Activated CD8-positive, alpha-beta memory T cell treated with anti-CD3 and anti-CD28 coated beads, Interleukin-2, amount 10 ng/mL, durations not matched to agents 7 days and 5 days (primary cell): Measurements from ENCODE around the gene ADSL. TPM values are rescaled to one million over a fixed set of nuclear protein-coding genes. Genes with fewer than 3 reads are reported as not detected.

Experiments used
- ATAC-seq: fragments of 150-1000 bp; cut with Tn5 transposase; one replicate; pipeline ENCODE4 v1.10.0; 2021; ENCODE audit warnings: moderate library complexity
- CTCF ChIA-PET: fragments of 350-600 bp; sonication (Branson Sonifier 250); formaldehyde crosslinking; loops from one replicate; lab custom pipeline; 2021; ENCODE audit warnings: antibody characterized with exemption; lab: Charles Lee
- DNase-seq: peaks from one replicate; pipeline ENCODE4 v3.0.0-alpha.2; 2020
- H3K27ac Mint-ChIP-seq: one replicate; pipeline ENCODE4 v1.8.0; 2021; ENCODE audit warnings: mild to moderate bottlenecking, mixed read lengths
- H3K27me3 Mint-ChIP-seq: one replicate; pipeline ENCODE4 v1.8.0; 2021; ENCODE audit warnings: mixed read lengths
- H3K36me3 Mint-ChIP-seq: one replicate; pipeline ENCODE4 v1.8.0; 2021; ENCODE audit warnings: mild to moderate bottlenecking, mixed read lengths
- H3K4me1 Mint-ChIP-seq: one replicate; pipeline ENCODE4 v1.8.0; 2021; ENCODE audit warnings: mixed read lengths
- H3K4me3 Mint-ChIP-seq: one replicate; pipeline ENCODE4 v1.8.0; 2021; ENCODE audit warnings: mild to moderate bottlenecking, moderate library complexity, mixed read lengths
- H3K9me3 Mint-ChIP-seq: one replicate; pipeline ENCODE4 v1.8.0; 2022; ENCODE audit warnings: low read depth, mixed read lengths
- total RNA-seq, 2 experiments: library from RNA; stranded (reverse); gene quantifications; one replicate each; pipeline ENCODE4 v1.2.3, GENCODE V29; 2021

ADSL gene
- total RNA-seq, 2 experiments from 2014 or later, result 98.3 to 109 TPM

GRCh38 chr22:40314041-40314440 is 32.3 kb upstream of the ADSL start:
- H3K27ac Mint-ChIP-seq, result no peak overlapping the region
- CTCF ChIA-PET, result no interaction called here
- no peak for DNase-seq
- H3K9me3 Mint-ChIP-seq, result no peaks in the 10 kb centered on the region
- peaks cover 58% of the 10 kb centered on the region for H3K36me3 Mint-ChIP-seq
- H3K4me3 Mint-ChIP-seq, result no peak overlapping the region
- ATAC-seq, result no peak
- no peaks in the 10 kb centered on the region for H3K27me3 Mint-ChIP-seq
- H3K4me1 Mint-ChIP-seq, result peaks cover 5% of the 10 kb centered on the region

GRCh38 chr22:40320687-40321086 is 25.6 kb upstream of the ADSL start:
- Mint-ChIP-seq H3K9me3 (no peaks in the 10 kb centered on the region), H3K4me1 (peaks cover 40% of the 10 kb centered on the region), H3K36me3 (peaks cover 62% of the 10 kb centered on the region), H3K27me3 (no peaks in the 10 kb centered on the region), H3K4me3 (no peak overlapping the region), H3K27ac (peak overlapping the region; percentile 37)
- ATAC-seq, result no peak
- DNase-seq, result no peak
- CTCF ChIA-PET, result no interaction called here

- no peak for DNase-seq
- H3K27ac Mint-ChIP-seq, result peak overlapping the region; percentile 58
- no peaks in the 10 kb centered on the region for H3K9me3 Mint-ChIP-seq
- CTCF ChIA-PET, result interaction anchor here (1.0 to 2.7 kb wide), 2 partner anchors 13 to 25 kb away, joined by 5 to 19 read pairs; partner anchors contain the start of gene ADSL
- H3K36me3 Mint-ChIP-seq, result peaks cover 56% of the 10 kb centered on the region
- ATAC-seq, result no peak
- no peak overlapping the region for H3K4me3 Mint-ChIP-seq
- peaks cover 42% of the 10 kb centered on the region for H3K4me1 Mint-ChIP-seq
- H3K27me3 Mint-ChIP-seq, result no peaks in the 10 kb centered on the region
Observed at GRCh38 chr22:40322021-40322420, 24.3 kb upstream of the ADSL start.

- peak overlapping the region; percentile 61 for H3K27ac Mint-ChIP-seq
- no peak for DNase-seq
Observed at GRCh38 chr22:40322818-40323447, 23.4 kb upstream of the ADSL start.

GRCh38 chr22:40323681-40324171 is 22.6 kb upstream of the ADSL start:
- ATAC-seq (peak; percentile 41), DNase-seq (peak; percentile 66)
- Mint-ChIP-seq H3K4me3 (peak overlapping the region; percentile 72), H3K27me3 (no peaks in the 10 kb centered on the region), H3K9me3 (no peaks in the 10 kb centered on the region), H3K27ac (peak overlapping the region; percentile 96), H3K36me3 (peaks cover 47% of the 10 kb centered on the region), H3K4me1 (peaks cover 57% of the 10 kb centered on the region)
- CTCF ChIA-PET, result interaction anchor here (0.7 to 2.7 kb wide), 5 partner anchors 14 to 33 kb away, joined by 3 to 19 read pairs (median 4); partner anchors contain the start of gene ADSL

More at GRCh38 chr22:40322818-40323447, 23.4 kb upstream of the ADSL start:
- Mint-ChIP-seq H3K27me3 (no peaks in the 10 kb centered on the region), H3K4me1 (peaks cover 50% of the 10 kb centered on the region), H3K36me3 (peaks cover 52% of the 10 kb centered on the region), H3K9me3 (no peaks in the 10 kb centered on the region), H3K4me3 (no peak overlapping the region)
- CTCF ChIA-PET, result interaction anchor here (1.4 to 2.7 kb wide), 3 partner anchors 14 to 25 kb away, joined by 3 to 19 read pairs (median 4); partner anchors contain the start of gene ADSL
- no peak for ATAC-seq

GRCh38 chr22:40324468-40325305 is 21.6 kb upstream of the ADSL start:
- peak; percentile 66 for DNase-seq
- peaks cover 47% of the 10 kb centered on the region for H3K36me3 Mint-ChIP-seq
- ATAC-seq, result peak; percentile 80
- CTCF ChIA-PET, result interaction anchor here (1.0 to 2.7 kb wide), 5 partner anchors 15 to 34 kb away, joined by 3 to 19 read pairs (median 4); partner anchors contain the start of gene ADSL
- no peaks in the 10 kb centered on the region for H3K27me3 Mint-ChIP-seq
- H3K9me3 Mint-ChIP-seq, result no peaks in the 10 kb centered on the region
- H3K27ac Mint-ChIP-seq, result peak overlapping the region; percentile 96
- H3K4me3 Mint-ChIP-seq, result peak overlapping the region; percentile 72
- peaks cover 66% of the 10 kb centered on the region for H3K4me1 Mint-ChIP-seq

- Mint-ChIP-seq H3K36me3 (peaks cover 48% of the 10 kb centered on the region), H3K4me1 (peaks cover 68% of the 10 kb centered on the region)
- CTCF ChIA-PET, result interaction anchor here (1.6 kb wide), 1 partner anchor 22 kb away, joined by 4 read pairs; no protein-coding TSS in a partner anchor
Observed at GRCh38 chr22:40325315-40325714, 21.0 kb upstream of the ADSL start.

GRCh38 chr22:40326905-40327735 is 19.2 kb upstream of the ADSL start:
- H3K4me3 Mint-ChIP-seq, result no peak overlapping the region
- H3K4me1 Mint-ChIP-seq, result peaks cover 80% of the 10 kb centered on the region
- CTCF ChIA-PET, result interaction anchor here (0.8 to 1.1 kb wide), 3 partner anchors 18 to 112 kb away, joined by 3 read pairs; no protein-coding TSS in a partner anchor
- H3K9me3 Mint-ChIP-seq, result no peaks in the 10 kb centered on the region
- ATAC-seq, result no peak
- no peak for DNase-seq
- H3K27ac Mint-ChIP-seq, result peak overlapping the region; percentile 27
- H3K36me3 Mint-ChIP-seq, result peaks cover 37% of the 10 kb centered on the region
- H3K27me3 Mint-ChIP-seq, result no peaks in the 10 kb centered on the region

More at GRCh38 chr22:40325315-40325714, 21.0 kb upstream of the ADSL start:
- ATAC-seq, result peak; percentile 60
- no peaks in the 10 kb centered on the region for H3K9me3 Mint-ChIP-seq
- peak overlapping the region; percentile 96 for H3K27ac Mint-ChIP-seq
- H3K27me3 Mint-ChIP-seq, result no peaks in the 10 kb centered on the region
- peak overlapping the region; percentile 72 for H3K4me3 Mint-ChIP-seq
- peak; percentile 74 for DNase-seq

- H3K36me3 Mint-ChIP-seq, result peaks cover 25% of the 10 kb centered on the region
- CTCF ChIA-PET, result interaction anchor here (1.1 to 1.7 kb wide), 2 partner anchors 19 to 43 kb away, joined by 3 to 9 read pairs; no protein-coding TSS in a partner anchor
- H3K4me1 Mint-ChIP-seq, result peaks cover 81% of the 10 kb centered on the region
- no peak overlapping the region for H3K27ac Mint-ChIP-seq
- no peaks in the 10 kb centered on the region for H3K27me3 Mint-ChIP-seq
- ATAC-seq (no peak), DNase-seq (no peak)
- no peaks in the 10 kb centered on the region for H3K9me3 Mint-ChIP-seq
- H3K4me3 Mint-ChIP-seq, result no peak overlapping the region
Observed at GRCh38 chr22:40328546-40329456, 17.5 kb upstream of the ADSL start.

GRCh38 chr22:40329466-40329865 is 16.8 kb upstream of the ADSL start:
- Mint-ChIP-seq H3K9me3 (no peaks in the 10 kb centered on the region), H3K4me3 (no peak overlapping the region), H3K27ac (no peak overlapping the region), H3K27me3 (no peaks in the 10 kb centered on the region), H3K36me3 (peaks cover 23% of the 10 kb centered on the region), H3K4me1 (peaks cover 81% of the 10 kb centered on the region)
- CTCF ChIA-PET, result interaction anchor here (0.7 to 1.7 kb wide), 3 partner anchors 16 to 43 kb away, joined by 3 to 9 read pairs (median 4); no protein-coding TSS in a partner anchor
- ATAC-seq, result no peak
- DNase-seq, result no peak

GRCh38 chr22:40330086-40330485 is 16.2 kb upstream of the ADSL start:
- ATAC-seq (no peak), DNase-seq (no peak)
- Mint-ChIP-seq H3K9me3 (no peaks in the 10 kb centered on the region), H3K27me3 (no peaks in the 10 kb centered on the region), H3K36me3 (peaks cover 20% of the 10 kb centered on the region), H3K27ac (no peak overlapping the region), H3K4me1 (peaks cover 81% of the 10 kb centered on the region), H3K4me3 (no peak overlapping the region)
- CTCF ChIA-PET, result interaction anchor here (0.7 to 1.7 kb wide), 3 partner anchors 15 to 44 kb away, joined by 3 to 9 read pairs (median 4); no protein-coding TSS in a partner anchor
